Neural cell (in vitro differentiated cells): Measurements from ENCODE around the gene APBB2. TPM values are rescaled to one million over a fixed set of nuclear protein-coding genes. Genes with fewer than 3 reads are reported as not detected.
A peak's percentile ranks its signal among the peaks of the same experiment; 100 is the strongest.

Source experiments
- H2AFZ ChIP-seq: fragments of 200-600, 300-800 bp; sonication (generic), shearing (Covaris generic); 2 replicates; pipeline ENCODE4 v1.6.0; 2014; ENCODE audit warnings: low read depth, mild to moderate bottlenecking, antibody characterized with exemption, low read length, moderate library complexity
- H3F3A ChIP-seq: fragments of 200-600 bp; shearing (Covaris generic); 2 replicates; pipeline ENCODE4 v1.6.1; 2016; ENCODE audit warnings: mild to moderate bottlenecking, moderate library complexity, mixed read lengths, antibody characterized with exemption, low read length; ENCODE audit not compliant: insufficient read depth, poor library complexity, severe bottlenecking
- H3K27ac ChIP-seq: fragments of 200-600, 300-800 bp; sonication (generic), shearing (Covaris generic); 2 replicates; pipeline ENCODE4 v1.5.1; 2014; ENCODE audit warnings: mild to moderate bottlenecking, low read length, moderate library complexity
- H3K27me3 ChIP-seq: fragments of 300-800, 200-600 bp; sonication (generic), shearing (Covaris generic); 2 replicates; pipeline ENCODE4 v1.6.0; 2014; ENCODE audit warnings: mild to moderate bottlenecking, low read depth, low read length, moderate library complexity; ENCODE audit not compliant: insufficient read depth
- H3K36me3 ChIP-seq: fragments of 300-800, 200-600 bp; sonication (generic), shearing (Covaris generic); 2 replicates; pipeline ENCODE4 v1.5.1; 2014; ENCODE audit warnings: mild to moderate bottlenecking, antibody characterized with exemption, low read length, moderate library complexity; ENCODE audit not compliant: insufficient read depth
- H3K4me2 ChIP-seq: fragments of 300-800, 200-600 bp; sonication (generic), shearing (Covaris generic); 2 replicates; pipeline ENCODE4 v1.6.0; 2014; ENCODE audit warnings: mild to moderate bottlenecking, low read length
- H3K4me3 ChIP-seq: fragments of 300-800, 200-600 bp; sonication (generic), shearing (Covaris generic); 2 replicates; pipeline ENCODE4 v1.5.1; 2014; ENCODE audit warnings: mild to moderate bottlenecking, low read length, moderate library complexity
- H3K79me2 ChIP-seq: fragments of 200-600 bp; shearing (Covaris generic); replicated peaks from 2 replicates; pipeline ENCODE4 v1.6.0; 2014; ENCODE audit warnings: mild to moderate bottlenecking, low read length, moderate library complexity; ENCODE audit not compliant: insufficient read depth
- H3K9ac ChIP-seq: fragments of 300-800, 200-600 bp; sonication (generic), shearing (Covaris generic); 2 replicates; pipeline ENCODE4 v1.6.1; 2016; ENCODE audit warnings: mild to moderate bottlenecking, low read length, mixed read lengths
- H3K9me2 ChIP-seq: fragments of 200-600 bp; shearing (Covaris generic); 2 replicates; pipeline ENCODE4 v1.6.1; 2016; ENCODE audit warnings: mild to moderate bottlenecking, low read length, mixed read lengths; ENCODE audit not compliant: insufficient read depth
- H3K9me3 ChIP-seq: fragments of 200-600, 300-800 bp; sonication (generic), shearing (Covaris generic); 2 replicates; pipeline ENCODE4 v1.6.1; 2016; ENCODE audit warnings: mild to moderate bottlenecking, mixed run types, low read length, moderate library complexity, mixed read lengths
- H4K20me1 ChIP-seq: fragments of 200-600 bp; shearing (Covaris generic); 2 replicates; pipeline ENCODE4 v1.6.1; 2016; ENCODE audit warnings: mild to moderate bottlenecking, mixed run types; ENCODE audit not compliant: insufficient read depth
- EP300 ChIP-seq: fragments of 450-650 bp; conservative IDR thresholded peaks from 2 replicates; pipeline ENCODE4 v1.6.1; 2014; ENCODE audit warnings: antibody characterized with exemption, mild to moderate bottlenecking, moderate library complexity; ENCODE audit not compliant: poor library complexity, severe bottlenecking
- EZH2 ChIP-seq: fragments of 200-600, 300-800 bp; shearing (Covaris generic), sonication (generic); IDR thresholded peaks from 2 replicates; pipeline ENCODE4 v1.6.1; 2014; ENCODE audit warnings: antibody characterized with exemption, low read length, borderline replicate concordance, mild to moderate bottlenecking; ENCODE audit not compliant: insufficient read depth, poor library complexity, severe bottlenecking
- MXI1 ChIP-seq: fragments of 450-650 bp; conservative IDR thresholded peaks from 2 replicates; pipeline ENCODE4 v1.6.1; 2014; ENCODE audit warnings: antibody characterized with exemption, mild to moderate bottlenecking; ENCODE audit not compliant: poor library complexity, severe bottlenecking
- POLR2AphosphoS5 ChIP-seq: IDR thresholded peaks from 2 replicates; pipeline ENCODE4 v1.6.1; 2012
- RAD21 ChIP-seq: fragments of 450-650 bp; conservative IDR thresholded peaks from 2 replicates; pipeline ENCODE4 v1.6.1; 2014; ENCODE audit warnings: antibody characterized with exemption, mild to moderate bottlenecking, moderate library complexity
- SMC3 ChIP-seq: fragments of 450-650 bp; conservative IDR thresholded peaks from 2 replicates; pipeline ENCODE4 v1.6.1; 2014; ENCODE audit warnings: antibody characterized with exemption, mild to moderate bottlenecking, moderate library complexity; ENCODE audit not compliant: poor library complexity
- TAF1 ChIP-seq: IDR thresholded peaks from 2 replicates; pipeline ENCODE4 v1.6.1; 2012; ENCODE audit warnings: low read depth
- polyA plus RNA-seq: library from polyadenylated mRNA; depleted of rRNA; stranded (reverse); fragments of >200 nt; gene quantifications from 2 replicates; pipeline ENCODE4 v1.2.3, GENCODE V29; 2014
- TF ChIP-seq, protein P1 (sequence below): fragments of 450-650 bp; IDR thresholded peaks from 2 replicates; pipeline ENCODE4 v1.5.1; 2014; ENCODE audit warnings: antibody characterized with exemption, mild to moderate bottlenecking, moderate library complexity; ENCODE audit not compliant: poor library complexity, severe bottlenecking
- TF ChIP-seq, protein P2 (sequence below): IDR thresholded peaks from 2 replicates; pipeline ENCODE4 v1.6.1; 2012; ENCODE audit warnings: borderline replicate concordance

Gene APBB2
- polyA plus RNA-seq, 1 donor from 2014 or later = 41.9 TPM

DNA sequence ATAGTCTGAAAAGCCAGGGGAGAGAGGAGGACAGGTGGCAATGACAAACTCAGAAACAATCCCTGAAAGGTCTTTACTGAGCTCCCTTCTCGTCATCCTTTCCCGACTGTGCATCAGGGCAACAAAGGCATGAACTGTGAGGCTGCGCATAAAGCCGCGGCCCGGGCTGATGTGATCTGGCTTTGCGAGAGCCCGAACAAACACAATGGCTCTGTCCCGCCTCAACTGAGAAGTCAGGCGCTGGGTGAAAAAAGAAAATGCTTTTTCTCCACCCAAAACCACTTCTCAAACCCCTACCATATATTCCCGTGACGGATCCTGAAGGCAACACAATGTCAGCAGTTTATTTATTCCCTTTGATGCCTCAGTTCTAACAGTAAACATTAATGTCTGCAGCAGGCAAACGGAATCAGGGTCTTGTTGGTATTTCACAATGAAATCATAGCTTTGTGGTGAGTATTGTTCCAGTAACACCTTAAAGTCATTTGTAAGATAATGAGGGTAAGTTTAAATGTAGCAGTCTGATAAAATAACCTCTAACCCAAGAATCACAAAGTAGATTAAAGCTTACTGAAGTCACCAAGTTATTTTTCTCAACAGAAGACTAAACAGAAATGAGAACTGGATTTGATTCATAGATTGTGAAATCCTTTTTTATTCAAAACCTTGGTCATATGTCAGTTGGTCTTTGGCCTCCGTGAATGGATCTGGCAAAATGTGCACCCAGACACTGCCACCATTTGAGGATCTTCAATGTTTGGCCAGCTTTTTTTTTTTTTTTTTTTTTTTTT lies 67.4 kb downstream of the APBB2 start:
- no peaks in the 10 kb centered on the region for H3K27me3 ChIP-seq
- H4K20me1 ChIP-seq = no peaks in the 10 kb centered on the region
- H2AFZ ChIP-seq = peak overlapping the region; percentile 34
- H3K4me3 ChIP-seq = peak overlapping the region; percentile 44
- H3K27ac ChIP-seq = no peak overlapping the region
- no peaks in the 10 kb centered on the region for H3K79me2 ChIP-seq
- peak overlapping the region; percentile 18 for H3K4me2 ChIP-seq
- H3F3A ChIP-seq = no peaks in the 10 kb centered on the region
- H3K9me3 ChIP-seq = no peaks in the 10 kb centered on the region
- no peaks in the 10 kb centered on the region for H3K36me3 ChIP-seq
- H3K9me2 ChIP-seq = no peaks in the 10 kb centered on the region
- H3K9ac ChIP-seq = peak overlapping the region; percentile 44
- TF ChIP-seq RAD21 (peak; percentile 19), SMC3 (no peak), POLR2AphosphoS5 (peak; percentile 40), EP300 (no peak)

DNA sequence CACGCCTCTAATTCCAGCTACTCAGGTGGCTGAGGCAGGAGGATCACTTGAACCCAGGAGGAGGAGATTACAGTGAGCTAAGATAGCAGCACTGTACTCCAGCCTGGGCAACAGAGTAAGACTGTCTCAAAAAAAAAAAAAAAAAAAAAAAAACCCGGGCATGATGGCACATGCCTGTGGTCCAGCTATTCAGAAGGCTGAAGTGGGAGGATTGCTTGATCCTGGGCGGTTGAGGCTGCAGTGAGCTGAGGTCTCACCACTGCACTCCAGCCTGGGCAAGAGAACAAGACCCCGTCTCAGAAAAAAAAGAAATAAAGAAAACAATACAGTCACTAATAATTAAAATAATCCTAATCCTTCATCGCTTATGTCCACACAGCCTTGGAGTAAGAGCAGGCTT lies 68.1 kb downstream of the APBB2 start:
- Histone ChIP-seq H3K79me2 (no peaks in the 10 kb centered on the region), H2AFZ (no peak overlapping the region), H3K4me2 (peak overlapping the region; percentile 18), H3K27me3 (no peaks in the 10 kb centered on the region), H3K27ac (no peak overlapping the region), H3K4me3 (peak overlapping the region; percentile 44), H3K9me2 (no peaks in the 10 kb centered on the region), H3F3A (no peaks in the 10 kb centered on the region), H3K9me3 (no peaks in the 10 kb centered on the region), H4K20me1 (no peaks in the 10 kb centered on the region), H3K9ac (peak overlapping the region; percentile 44), H3K36me3 (no peaks in the 10 kb centered on the region)
- TF ChIP-seq TAF1 (no peak), EP300 (no peak), EZH2 (no peak), POLR2AphosphoS5 (no peak), RAD21 (no peak), MXI1 (no peak), SMC3 (no peak)
- TF ChIP-seq, protein P1, sequence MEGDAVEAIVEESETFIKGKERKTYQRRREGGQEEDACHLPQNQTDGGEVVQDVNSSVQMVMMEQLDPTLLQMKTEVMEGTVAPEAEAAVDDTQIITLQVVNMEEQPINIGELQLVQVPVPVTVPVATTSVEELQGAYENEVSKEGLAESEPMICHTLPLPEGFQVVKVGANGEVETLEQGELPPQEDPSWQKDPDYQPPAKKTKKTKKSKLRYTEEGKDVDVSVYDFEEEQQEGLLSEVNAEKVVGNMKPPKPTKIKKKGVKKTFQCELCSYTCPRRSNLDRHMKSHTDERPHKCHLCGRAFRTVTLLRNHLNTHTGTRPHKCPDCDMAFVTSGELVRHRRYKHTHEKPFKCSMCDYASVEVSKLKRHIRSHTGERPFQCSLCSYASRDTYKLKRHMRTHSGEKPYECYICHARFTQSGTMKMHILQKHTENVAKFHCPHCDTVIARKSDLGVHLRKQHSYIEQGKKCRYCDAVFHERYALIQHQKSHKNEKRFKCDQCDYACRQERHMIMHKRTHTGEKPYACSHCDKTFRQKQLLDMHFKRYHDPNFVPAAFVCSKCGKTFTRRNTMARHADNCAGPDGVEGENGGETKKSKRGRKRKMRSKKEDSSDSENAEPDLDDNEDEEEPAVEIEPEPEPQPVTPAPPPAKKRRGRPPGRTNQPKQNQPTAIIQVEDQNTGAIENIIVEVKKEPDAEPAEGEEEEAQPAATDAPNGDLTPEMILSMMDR = no peak
- TF ChIP-seq, protein P2, sequence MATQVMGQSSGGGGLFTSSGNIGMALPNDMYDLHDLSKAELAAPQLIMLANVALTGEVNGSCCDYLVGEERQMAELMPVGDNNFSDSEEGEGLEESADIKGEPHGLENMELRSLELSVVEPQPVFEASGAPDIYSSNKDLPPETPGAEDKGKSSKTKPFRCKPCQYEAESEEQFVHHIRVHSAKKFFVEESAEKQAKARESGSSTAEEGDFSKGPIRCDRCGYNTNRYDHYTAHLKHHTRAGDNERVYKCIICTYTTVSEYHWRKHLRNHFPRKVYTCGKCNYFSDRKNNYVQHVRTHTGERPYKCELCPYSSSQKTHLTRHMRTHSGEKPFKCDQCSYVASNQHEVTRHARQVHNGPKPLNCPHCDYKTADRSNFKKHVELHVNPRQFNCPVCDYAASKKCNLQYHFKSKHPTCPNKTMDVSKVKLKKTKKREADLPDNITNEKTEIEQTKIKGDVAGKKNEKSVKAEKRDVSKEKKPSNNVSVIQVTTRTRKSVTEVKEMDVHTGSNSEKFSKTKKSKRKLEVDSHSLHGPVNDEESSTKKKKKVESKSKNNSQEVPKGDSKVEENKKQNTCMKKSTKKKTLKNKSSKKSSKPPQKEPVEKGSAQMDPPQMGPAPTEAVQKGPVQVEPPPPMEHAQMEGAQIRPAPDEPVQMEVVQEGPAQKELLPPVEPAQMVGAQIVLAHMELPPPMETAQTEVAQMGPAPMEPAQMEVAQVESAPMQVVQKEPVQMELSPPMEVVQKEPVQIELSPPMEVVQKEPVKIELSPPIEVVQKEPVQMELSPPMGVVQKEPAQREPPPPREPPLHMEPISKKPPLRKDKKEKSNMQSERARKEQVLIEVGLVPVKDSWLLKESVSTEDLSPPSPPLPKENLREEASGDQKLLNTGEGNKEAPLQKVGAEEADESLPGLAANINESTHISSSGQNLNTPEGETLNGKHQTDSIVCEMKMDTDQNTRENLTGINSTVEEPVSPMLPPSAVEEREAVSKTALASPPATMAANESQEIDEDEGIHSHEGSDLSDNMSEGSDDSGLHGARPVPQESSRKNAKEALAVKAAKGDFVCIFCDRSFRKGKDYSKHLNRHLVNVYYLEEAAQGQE = no peak
